GM12892 (cell line): ENCODE data around the gene MRPS11.

Source experiments
- POLR2A ChIP-seq: IDR thresholded peaks from 2 replicates; pipeline ENCODE4 v1.6.1; 2011; ENCODE audit warnings: low read depth, low read length, control low read depth
- POLR2AphosphoS5 ChIP-seq: IDR thresholded peaks from 2 replicates; pipeline ENCODE4 v1.6.1; 2011; ENCODE audit warnings: low read depth, low read length, control low read depth
- TAF1 ChIP-seq: IDR thresholded peaks from 2 replicates; pipeline ENCODE4 v1.6.1; 2011; ENCODE audit warnings: low read depth, mild to moderate bottlenecking, control low read depth, low read length, borderline replicate concordance

DNA sequence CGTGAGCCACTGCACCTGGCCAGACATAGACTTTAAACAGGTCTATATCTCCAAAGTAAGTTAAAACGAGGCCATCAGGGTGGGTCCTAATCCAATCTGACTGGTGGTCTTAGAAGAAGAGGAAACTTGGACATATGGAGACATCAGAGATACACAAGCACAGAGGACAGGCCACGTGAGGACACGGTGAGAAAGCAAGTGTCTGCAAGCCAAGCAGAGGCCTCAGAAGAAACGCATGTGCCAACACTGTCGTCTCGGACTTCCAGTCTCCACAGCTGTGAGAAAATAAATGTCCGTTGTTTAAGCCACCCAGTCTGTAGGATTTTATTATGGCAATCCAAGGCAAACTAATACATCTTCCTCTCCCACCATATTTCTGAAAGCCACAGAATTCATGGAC is 44.2 kb upstream of the MRPS11 start:
- no peak for TF ChIP-seq TAF1
- no peak for TF ChIP-seq POLR2A
- no peak for TF ChIP-seq POLR2AphosphoS5
